ENCODE measurements around the gene SIGLEC8.
"Not testable (repeated sequence)": the region's sequence is repeated elsewhere in the genome, so short reads cannot be mapped to it uniquely, and the experiment has no call there.

SIGLEC8 gene

GRCh38 chr19:51472607-51473006 is 14.4 kb upstream of the SIGLEC8 start:
- DNase-seq, result no peak

DNA sequence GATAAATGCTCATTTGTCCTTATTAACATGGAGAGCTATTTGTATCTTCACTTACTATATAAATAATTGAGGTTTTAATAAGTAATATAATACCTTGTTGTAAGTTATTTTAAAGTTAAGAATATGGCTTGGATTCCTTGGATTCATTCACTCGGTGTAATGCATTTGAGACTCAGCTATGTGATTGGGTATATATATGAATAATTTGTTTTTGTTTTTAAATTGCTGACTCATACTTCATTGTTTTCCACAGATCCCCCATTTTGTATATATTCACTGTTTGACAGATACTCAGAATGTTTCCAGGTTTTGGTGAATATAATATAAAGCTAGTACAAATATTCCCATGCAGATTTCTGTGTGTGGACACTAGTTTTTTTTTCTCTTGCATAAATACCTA is 13.3 kb upstream of the SIGLEC8 start:
- no peak for DNase-seq

- no peak for DNase-seq
These were observed 12.7 kb upstream of the SIGLEC8 start for GRCh38 chr19:51470966-51471365.

DNA sequence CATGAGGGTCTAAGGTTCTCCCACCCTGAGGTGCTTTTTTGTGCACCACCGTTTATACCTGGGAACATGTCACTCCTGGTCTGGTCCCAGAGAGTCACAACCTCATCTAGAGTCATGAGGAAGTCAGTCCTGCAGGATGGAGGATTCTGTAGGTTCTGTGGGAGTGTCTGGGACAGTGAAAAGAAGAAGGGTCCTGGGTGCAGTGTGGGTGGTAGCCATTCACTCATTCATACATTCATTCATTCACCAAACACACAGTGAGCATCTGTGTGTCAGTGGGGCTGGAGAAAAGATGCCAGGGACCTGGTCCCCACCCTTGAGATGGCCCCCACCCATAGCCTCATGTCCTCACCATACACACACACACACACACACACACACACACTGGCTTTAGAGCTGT is 11.4 kb upstream of the SIGLEC8 start:
- no peak for DNase-seq

GRCh38 chr19:51469162-51469561 is 10.9 kb upstream of the SIGLEC8 start:
- DNase-seq, result no peak

GRCh38 chr19:51468545-51468920 is 10.3 kb upstream of the SIGLEC8 start:
- DNase-seq, result no peak

- no peak for DNase-seq
These were observed 9.8 kb upstream of the SIGLEC8 start for GRCh38 chr19:51467864-51468544.

DNA sequence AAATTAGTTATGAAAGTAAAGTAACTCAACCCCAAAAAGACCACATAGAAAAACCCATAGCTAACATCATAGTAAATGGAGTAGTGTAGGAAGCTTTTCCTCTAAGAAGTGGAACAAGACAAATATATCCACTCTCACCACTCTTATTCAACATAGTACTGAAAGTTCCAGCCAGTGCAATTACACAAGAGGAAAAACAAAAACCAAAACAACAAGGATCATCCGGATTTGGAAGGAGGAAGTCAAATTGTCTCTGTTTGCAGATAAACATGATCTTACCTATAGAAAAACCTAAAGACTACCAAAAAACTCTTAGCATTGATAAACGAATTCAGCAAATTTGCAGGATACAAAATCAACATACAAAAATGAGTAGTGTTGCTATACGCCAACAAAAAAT is 8.5 kb upstream of the SIGLEC8 start:
- no peak for DNase-seq

DNA sequence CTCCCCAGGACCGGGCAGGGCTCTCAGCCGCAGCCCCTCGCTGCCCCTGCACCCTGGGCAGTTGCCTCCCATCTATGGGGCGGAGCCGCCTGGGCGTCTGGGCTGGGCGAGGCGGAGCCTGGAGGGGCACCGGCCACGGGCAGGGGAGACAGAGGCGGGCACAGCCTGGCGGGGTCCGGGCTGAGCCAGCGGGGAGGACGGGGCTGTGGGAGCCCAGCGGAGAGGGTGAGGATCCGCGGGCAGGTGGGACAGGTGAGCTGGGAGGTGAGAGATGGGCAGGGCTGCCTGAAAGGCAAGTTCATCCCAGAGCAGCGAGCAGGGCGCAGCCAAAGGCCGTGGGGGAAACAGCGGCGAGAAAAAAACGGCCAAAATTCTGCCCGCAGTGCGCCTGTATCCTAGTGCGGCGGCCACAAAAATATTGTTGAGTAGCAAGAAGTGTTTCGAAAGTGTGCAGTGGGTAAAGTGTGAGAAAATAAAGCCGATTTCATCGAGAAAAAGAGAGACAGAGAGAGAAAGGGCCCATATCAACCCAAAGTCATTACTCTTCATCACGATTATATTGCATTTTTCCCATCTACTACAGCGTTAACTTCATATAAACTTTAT is 5.8 kb upstream of the SIGLEC8 start:
- not testable (repeated sequence) for DNase-seq

- no peak for DNase-seq
These were observed 4.4 kb upstream of the SIGLEC8 start for GRCh38 chr19:51462681-51463080.

DNA sequence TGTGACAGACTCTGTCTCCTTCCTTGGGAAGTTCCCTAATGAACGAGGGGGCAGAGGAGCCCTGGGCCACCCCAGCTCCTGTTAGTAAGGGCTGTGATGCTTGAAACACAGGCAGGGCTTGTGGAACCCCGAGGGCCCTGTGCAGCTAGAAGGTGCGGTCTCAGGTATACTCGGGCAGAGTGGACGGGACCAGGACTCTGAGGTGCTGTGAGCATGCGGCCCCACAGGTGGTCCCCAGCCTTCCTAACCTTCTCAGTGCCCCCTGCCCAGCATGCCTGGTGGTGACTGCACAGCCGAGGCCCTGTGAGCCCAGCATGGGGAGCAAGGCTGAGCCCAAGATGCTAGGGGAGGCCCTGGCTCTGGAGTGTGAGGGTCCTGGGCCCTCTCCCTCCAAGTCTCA is 4.0 kb upstream of the SIGLEC8 start:
- DNase-seq, result no peak

DNA sequence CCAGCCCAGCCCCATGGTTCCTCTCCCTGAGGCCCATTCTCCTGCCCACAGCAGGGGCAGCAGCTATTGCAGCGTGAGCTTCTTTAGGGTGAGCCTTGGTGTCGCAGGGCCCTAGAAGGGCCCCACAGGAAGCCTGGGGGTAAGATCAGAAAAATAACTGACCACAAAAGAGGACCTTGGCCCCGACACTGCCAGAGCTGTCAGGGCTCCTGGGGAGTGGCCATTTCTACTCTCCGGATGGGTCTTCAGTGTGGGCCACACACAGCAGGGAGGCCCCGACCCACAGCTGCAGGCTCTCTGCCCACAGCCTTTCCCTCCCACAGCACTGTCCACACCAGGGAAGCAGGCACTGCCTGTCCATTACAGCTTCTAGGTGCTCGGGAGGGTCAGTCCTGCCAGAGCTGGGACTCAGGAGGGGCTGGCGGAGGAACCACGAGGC is 3.5 kb upstream of the SIGLEC8 start:
- DNase-seq, result no peak

GRCh38 chr19:51460164-51460992 is 2.1 kb upstream of the SIGLEC8 start:
- DNase-seq, result no peak

DNA sequence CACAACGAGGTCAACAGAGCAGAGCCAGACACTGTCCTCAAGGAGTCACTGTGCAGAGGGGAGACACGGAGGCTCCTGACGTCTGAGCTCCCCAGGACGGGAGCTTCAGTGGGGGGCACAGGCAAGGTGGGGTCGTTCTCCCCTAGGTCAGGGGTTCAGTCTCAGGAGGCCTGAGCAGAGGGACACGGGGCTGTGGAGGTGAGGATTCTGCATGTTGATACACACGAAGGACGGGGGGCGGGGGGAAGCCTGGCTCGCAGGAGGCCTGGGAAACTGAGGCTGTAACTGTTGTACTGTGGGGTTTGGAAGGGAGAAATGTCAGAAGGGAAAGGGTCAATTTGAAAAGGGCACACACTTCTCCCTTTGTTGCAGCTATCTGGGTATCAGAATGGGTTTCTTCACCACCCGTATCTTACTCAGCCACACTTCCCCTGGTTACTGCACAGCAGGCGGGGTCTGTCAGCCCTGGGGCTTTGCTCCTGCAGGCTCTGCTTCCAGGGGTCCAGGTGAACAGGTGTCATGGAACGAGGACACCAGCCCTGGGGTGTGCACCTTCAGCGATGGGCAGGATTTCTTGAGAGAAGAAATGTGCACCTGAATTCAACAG is 748 bp upstream of the SIGLEC8 start:
- DNase-seq, result no peak

DNA sequence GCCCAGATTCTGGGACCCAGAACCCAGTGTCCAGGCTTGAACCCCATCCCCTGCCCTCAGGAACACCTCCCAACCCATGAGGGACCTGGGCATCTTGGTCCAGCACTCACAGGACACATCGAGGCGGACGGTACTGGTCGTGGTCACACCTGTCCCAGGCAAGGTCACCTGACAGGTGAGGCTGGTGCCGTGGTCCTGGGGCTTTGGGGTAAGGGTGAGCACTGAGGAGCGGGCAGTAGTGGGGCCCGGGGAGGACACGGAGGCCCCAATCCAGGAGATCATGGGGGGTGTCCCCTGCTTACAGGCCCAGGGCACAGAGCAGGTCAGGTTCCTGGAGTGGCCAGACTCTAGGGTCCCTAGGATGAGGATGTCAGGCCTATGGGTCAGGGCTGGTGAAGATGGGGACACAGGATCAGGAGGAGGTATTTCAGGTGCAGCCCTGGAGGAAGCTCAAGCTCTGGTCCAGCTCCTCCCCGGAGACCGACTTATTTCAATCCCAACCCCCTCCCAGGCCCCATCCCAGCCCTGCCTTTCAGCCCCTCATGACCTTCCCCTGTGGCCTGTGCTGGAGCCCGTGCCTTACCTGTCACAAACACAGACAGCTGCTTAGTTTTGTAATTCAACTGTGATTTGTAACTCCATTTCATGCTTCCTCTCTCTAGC is 772 bp downstream of the SIGLEC8 start:
- no peak for DNase-seq

DNA sequence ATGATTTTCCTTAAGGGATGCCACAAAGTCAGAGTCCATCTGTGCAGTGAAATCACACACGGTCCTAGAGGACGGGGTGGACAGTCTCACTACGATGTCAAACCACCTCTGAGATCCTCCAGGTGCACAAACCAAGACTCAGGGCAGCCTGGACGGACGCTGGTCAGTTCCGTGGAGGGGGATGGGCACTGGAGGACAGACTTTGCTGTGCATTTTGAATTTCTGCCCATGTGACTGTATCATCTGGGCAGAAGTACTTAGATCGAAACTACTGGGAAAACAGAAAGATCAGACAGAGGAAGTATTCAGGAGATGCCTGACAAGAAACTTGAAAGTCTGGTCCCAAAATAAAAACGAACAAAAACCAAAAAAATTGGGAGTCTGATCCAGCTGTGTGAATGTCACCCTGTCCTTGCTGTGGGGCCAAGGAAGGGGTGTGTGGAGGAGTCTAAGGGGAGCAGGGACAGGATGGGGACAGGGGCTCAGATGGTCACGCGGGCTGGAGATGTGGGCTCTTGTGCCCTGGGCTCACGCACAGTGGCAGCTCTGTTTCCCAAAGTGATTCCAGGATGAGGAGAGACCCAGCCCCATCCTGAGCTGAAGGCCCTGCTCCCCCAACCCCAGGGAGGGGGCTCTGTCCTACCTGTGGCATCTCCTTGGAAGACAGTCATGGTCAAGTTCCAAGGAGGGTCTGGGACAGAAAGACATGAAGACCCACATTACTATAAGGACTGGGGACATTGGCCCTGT is 1.5 kb downstream of the SIGLEC8 start:
- no peak for DNase-seq

GRCh38 chr19:51450730-51451307 is 7.4 kb downstream of the SIGLEC8 start:
- no peak for DNase-seq

DNA sequence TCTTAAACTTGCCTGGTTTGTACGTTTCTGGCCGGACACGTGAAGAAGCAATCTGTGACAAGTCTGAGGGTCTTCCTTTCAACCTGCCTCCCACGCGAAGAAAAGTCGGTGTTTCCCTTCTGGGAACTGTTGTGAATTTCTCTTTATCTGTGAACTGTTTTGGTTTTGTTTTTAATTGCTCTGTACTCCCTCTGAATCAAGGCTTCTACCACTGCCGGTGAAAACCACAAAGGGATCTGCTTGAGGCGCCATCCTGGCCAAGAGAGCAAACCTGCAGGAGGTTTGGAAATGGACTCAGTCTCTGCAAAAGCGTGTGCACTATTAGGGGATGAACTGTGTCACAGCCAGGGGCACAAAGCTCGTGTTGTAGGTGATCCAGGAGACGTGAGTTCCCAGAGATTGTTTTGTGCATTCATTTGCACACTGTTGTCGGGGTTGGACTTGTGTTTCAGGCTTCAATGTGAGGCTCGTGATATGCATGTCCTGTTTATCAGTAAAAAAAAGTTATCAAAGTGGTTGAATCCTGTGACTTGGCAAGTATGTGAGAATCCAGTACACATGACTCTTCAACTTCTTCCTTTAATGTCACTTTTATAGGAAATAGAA is 9.7 kb downstream of the SIGLEC8 start:
- DNase-seq, result no peak

GRCh38 chr19:51448011-51448410 is 10.2 kb downstream of the SIGLEC8 start:
- DNase-seq, result no peak

DNA sequence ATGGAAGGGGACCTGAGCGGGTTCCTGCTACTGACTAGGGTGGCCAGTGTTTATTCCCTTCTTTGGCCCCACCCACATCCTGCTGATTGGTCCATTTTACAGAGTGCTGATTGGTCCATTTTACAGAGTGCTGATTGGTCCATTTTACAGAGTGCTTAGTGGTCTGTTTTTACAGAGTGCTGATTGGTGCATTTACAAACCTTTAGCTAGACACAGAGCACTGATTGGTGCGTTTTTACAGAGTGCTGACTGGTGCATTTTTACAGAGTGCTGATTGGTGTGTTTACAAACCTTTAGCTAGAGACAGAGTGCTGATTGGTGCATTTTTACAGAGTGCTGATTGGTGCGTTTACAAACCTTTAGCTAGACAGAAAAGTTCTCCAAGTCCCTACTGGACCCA is 10.7 kb downstream of the SIGLEC8 start:
- not testable (repeated sequence) for DNase-seq
